Lower leg skin (tissue), 4 donors: ENCODE data around the gene DNAI1. TPM values are rescaled to one million over a fixed set of nuclear protein-coding genes. Genes with fewer than 3 reads are reported as not detected.

Experiments used
- DNase-seq, 2 donors: peaks; one replicate each; pipeline ENCODE4 v3.0.0-alpha.2; 2019; ENCODE audit warnings: low spot score in 2 of 2
- H3K4me3 ChIP-seq: fragments of 200-600 bp; sonication (generic); 2 replicates; pipeline ENCODE4 v1.5.1; 2017; ENCODE audit warnings: mild to moderate bottlenecking, low read depth; ENCODE audit not compliant: poor library complexity, severe bottlenecking
- CTCF ChIP-seq, 3 donors: fragments of 450-650 bp; IDR thresholded peaks; one replicate each; pipeline ENCODE4 v1.5.1; 2016; ENCODE audit warnings: antibody characterized with exemption in 3 of 3, mild to moderate bottlenecking in 3 of 3, moderate library complexity in 2 of 3
- POLR2A ChIP-seq, 2 donors: fragments of 450-650 bp; IDR thresholded peaks; one replicate each; pipeline ENCODE4 v1.6.1; 2016 to 2017; ENCODE audit warnings: antibody characterized with exemption in 2 of 2, mild to moderate bottlenecking in 1 of 2, moderate library complexity in 1 of 2
- WGBS, 2 donors: methylation state at CpG; one replicate each; pipeline ENCODE4 v1.1.5; 2018; 5-methylcytosine and 5-hydroxymethylcytosine counted together
- intact Hi-C: fragments of 100-400 bp; cut with DNase I; formaldehyde crosslinking; loops from one replicate; pipeline ENCODE4 v1.15.0; 2023; ENCODE audit warnings: low total_unique reads
- total RNA-seq, 4 donors: library from RNA; depleted of rRNA; stranded (reverse); fragments of >200 nt; gene quantifications; one replicate each; pipeline ENCODE4 v1.1.0, GENCODE V29; 2016

Gene DNAI1
- total RNA-seq, 4 donors from 2014 or later: not detected

- no peak for DNase-seq
- intact Hi-C loops: no loop called here
- 16 to 18% methylated on average over 11 of the region's 11 CpGs for WGBS, 2 donors
- no peak for TF ChIP-seq POLR2A (IDR thresholded peaks at IDR 0.05)
- no peak for TF ChIP-seq CTCF (IDR thresholded peaks at IDR 0.05)
- H3K4me3 ChIP-seq: no peak overlapping the region
These were observed 345 bp downstream of the DNAI1 start for GRCh38 chr9:34458959-34459340.

- WGBS, 2 donors: 82 to 84% methylated on average over 14 of the region's 14 CpGs
- intact Hi-C loops: no loop called here
- peak in 1 of 2 donors; percentile 67 for DNase-seq
- H3K4me3 ChIP-seq: no peak overlapping the region
- TF ChIP-seq POLR2A (IDR thresholded peaks at IDR 0.05) (no peak), CTCF (IDR thresholded peaks at IDR 0.05) (no peak)
These were observed 751 bp downstream of the DNAI1 start for GRCh38 chr9:34459356-34459755.

- TF ChIP-seq CTCF (IDR thresholded peaks at IDR 0.05) (no peak), POLR2A (IDR thresholded peaks at IDR 0.05) (no peak)
- intact Hi-C loops: no loop called here
- no peak for DNase-seq
- 67 to 72% methylated on average over 3 of the region's 3 CpGs for WGBS, 2 donors
- H3K4me3 ChIP-seq: no peak overlapping the region
These were observed 1.3 kb downstream of the DNAI1 start for GRCh38 chr9:34459941-34460340.

GRCh38 chr9:34463098-34463900 is 4.7 kb downstream of the DNAI1 start:
- no peak for DNase-seq
- WGBS, 2 donors: 18 to 20% methylated on average over 5 of the region's 5 CpGs
- no peak for TF ChIP-seq POLR2A (IDR thresholded peaks at IDR 0.05)
- TF ChIP-seq CTCF (IDR thresholded peaks at IDR 0.05): no peak
- intact Hi-C loops: no loop called here
- no peak overlapping the region for H3K4me3 ChIP-seq

- TF ChIP-seq CTCF (IDR thresholded peaks at IDR 0.05) (no peak), POLR2A (IDR thresholded peaks at IDR 0.05) (no peak)
- WGBS, 2 donors: 40 to 66% methylated on average over 2 of the region's 2 CpGs
These were observed 5.3 kb downstream of the DNAI1 start for GRCh38 chr9:34463901-34464232.

GRCh38 chr9:34464571-34464970 is 6.0 kb downstream of the DNAI1 start:
- intact Hi-C loops: no loop called here
- H3K4me3 ChIP-seq: no peak overlapping the region
- no peak for DNase-seq
- WGBS, 2 donors: 77 to 79% methylated on average over 2 of the region's 2 CpGs
- TF ChIP-seq CTCF (IDR thresholded peaks at IDR 0.05) (no peak), POLR2A (IDR thresholded peaks at IDR 0.05) (no peak)

More at GRCh38 chr9:34463901-34464232, 5.3 kb downstream of the DNAI1 start:
- intact Hi-C loops: no loop called here
- no peak for DNase-seq
- no peak overlapping the region for H3K4me3 ChIP-seq
